HG02642 (cell line): ENCODE results near the gene FBXL7.

Experiments
- ATAC-seq: cut with Tn5 transposase; IDR thresholded peaks from one replicate; pipeline ENCODE4 v1.9.1; 2021; ENCODE audit warnings: mild to moderate bottlenecking; ENCODE audit not compliant: unreplicated experiment, poor library complexity

Gene FBXL7

DNA sequence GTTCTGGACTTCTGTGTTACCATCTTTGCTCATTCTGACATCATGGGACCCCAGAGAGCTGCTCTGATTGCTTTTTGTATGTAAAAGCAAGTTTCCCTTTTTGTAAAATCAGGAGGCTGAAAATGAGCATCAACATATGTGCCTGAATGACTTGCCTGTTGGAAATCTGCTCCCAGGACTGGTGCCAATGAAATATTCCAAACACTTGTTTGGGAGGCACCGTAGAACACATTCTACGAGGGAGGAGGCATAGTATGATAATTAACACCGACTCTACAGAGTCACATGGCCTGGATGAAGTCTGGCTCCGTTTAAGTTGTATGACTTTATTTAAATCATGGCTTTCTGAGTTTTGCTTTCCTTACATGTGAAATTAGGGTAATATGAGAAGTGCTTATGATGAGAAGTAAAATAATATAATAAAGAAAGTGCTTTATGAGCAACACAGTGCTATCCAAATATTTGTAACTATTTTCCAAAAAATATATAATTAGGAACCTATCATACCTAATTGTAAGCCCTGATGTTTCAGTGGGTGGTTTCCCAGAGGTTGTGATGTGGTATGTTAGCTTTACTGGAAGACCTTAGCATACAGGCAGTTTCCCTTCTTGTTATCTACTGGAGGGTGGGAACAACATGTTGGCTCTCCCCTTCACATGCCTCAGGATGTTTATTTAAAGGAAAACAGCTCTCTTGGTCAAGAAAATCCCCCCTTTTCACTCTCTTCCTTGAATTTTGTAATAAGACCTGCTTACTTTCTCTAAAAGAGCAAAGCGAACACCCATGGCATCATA lies 238.1 kb downstream of the FBXL7 start:
- ATAC-seq, result no peak

DNA sequence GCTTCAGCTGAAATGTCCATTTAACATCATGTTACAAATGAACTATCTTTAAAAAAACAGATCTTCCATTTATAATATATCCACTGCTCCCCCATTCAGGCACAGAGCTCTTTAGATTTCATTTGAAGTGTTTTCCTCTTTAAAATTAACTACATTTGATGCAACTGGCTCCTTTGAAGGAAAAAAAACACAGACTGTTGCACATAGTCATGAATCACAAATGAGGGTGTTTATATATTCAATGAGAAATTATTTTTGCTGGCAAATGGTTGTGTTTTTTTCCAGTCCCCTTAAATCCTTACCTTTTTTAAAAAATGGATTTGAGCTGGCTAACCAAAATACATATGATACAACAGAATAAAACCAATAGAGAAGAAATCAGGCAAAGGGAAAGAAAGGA lies 240.4 kb downstream of the FBXL7 start:
- no peak for ATAC-seq

DNA sequence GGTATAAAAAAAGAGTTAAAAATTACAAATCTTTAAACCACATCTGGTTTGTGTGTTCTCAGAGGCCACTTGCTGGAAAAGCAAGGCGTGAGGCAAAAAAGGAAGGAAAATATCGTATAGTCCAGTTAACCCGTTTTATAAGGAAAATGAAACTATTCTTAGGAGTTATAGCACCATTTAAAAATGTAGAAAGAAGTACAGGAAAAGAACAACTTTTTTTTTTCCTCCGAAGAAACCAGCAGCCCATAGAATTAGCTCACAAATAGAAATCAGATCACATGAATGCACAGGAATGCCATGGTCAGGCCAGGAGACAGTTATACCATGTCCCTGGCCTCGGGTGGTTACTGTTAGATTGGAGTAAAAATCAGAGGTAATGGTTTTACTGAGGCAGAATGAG lies 241.6 kb downstream of the FBXL7 start:
- no peak for ATAC-seq

DNA sequence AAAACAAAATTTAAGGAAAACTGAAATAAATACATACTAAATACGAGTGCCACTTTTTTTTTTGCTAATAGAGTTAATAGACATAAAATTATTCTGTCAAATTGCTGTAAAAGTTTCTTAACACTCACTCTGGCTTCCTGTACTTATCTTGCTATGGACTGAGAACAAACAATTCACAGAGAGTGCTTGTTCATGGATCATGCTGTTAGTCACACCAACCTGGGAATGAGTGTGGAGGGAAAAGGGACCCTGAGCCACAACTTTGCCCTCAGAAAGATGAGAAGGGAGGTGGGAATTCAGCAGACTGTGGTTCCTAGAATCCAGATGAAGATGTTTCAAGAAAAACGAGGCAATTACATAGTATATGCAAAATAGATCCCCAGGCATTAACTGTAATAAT lies 246.9 kb downstream of the FBXL7 start:
- ATAC-seq, result no peak

DNA sequence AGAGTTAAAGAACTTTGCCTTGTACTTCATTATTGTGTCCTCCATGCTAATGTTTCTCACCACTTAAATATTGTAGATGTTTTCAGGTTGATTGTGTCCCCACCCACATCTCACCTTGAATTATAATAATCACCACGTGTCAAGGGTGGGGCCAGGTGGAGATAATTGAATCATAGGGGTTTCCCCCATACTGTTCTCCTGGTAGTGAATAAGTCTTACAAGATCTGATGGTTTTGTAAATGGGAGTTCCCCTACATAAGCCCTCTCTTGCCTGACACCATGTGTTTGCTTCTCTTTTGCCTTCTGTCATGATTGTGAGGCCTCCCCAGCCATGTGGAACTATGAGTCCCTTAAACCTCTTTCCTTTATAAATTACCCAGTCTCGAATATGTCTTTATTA lies 248.3 kb downstream of the FBXL7 start:
- no peak for ATAC-seq

DNA sequence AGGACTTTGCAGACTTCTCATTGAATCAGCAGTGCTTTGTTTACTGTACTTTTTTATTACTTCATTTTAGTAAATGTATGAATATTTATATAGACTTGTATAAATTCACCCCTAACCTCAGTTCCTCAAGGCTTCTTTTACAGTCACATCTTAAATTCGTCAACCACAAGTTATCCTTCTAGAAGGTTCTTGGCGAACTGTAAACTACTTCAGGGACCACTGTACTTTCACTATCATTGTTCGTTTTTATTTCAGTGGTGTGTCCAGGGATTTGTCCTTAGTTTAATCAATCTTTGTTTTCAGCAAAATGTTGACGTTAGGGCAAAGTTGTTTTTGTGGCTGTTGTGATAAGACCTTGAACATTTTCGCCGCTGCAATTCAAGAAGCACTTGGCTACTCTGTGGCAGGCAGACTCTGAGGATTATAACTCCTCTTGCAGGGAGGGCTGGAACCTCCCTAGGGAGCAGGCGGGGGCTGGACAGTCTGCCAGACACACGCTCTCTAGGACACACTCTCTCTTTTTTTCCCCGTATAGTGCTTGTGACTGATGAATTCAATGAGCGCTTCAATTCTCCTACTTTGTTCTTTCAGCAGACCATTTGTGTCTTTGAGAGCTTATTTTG lies 252.8 kb downstream of the FBXL7 start:
- ATAC-seq, result no peak

DNA sequence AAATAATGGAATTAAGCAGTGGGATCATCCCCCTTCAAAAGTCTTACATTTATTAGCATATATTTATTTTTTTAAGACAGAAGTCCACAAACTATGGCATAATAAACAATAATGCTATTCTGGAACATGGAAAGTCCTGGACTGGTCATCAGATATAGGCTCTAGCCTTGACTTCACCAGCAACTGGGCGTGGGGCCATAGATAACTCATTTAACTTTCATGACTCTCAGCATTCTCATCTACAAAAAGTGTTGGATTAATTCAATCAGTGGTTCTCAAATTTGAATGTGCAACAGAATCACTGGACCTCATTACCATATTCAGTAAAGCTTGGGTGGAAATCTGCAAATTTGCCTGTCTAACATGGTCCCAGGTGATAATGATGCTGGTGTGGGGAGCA lies 253.8 kb downstream of the FBXL7 start:
- no peak for ATAC-seq

DNA sequence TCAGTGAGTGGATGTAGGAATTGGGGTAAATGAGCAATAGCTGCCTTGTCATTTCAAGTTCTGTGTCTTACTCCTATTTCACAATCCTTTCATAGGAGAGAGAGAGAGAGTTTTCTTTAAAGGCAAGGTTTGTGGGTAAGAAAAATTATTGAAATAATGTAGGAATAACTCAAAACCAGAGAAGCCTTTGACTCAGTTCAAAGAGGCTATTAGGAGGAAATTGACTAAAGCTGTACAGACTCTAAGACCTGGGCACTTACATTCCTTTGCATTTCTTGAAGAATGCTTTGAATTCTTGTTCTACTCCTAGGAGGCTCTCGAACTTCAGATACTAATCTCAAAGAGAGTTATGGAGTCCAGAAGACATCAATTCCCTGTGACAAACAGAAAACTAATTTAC lies 257.1 kb downstream of the FBXL7 start:
- ATAC-seq, result no peak

DNA sequence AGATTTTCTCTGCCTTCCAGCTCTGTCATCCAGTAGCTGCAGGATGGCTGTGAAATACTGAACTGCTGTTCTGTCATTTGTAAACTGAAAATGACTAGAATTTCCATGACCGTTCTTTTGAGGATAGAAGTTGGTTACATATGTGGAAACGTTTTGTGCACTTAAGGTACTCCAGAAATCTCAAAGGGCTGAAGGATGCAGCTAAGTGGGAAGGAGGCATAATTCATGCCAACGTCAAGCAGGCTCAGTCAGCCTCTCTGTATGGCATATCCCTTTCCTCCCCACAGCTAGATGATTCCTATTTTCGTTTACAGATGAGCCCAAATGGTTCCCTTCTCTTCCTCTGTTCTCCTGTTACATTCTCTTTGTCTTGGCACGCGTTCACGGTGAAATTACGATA lies 257.6 kb downstream of the FBXL7 start:
- ATAC-seq, result no peak

DNA sequence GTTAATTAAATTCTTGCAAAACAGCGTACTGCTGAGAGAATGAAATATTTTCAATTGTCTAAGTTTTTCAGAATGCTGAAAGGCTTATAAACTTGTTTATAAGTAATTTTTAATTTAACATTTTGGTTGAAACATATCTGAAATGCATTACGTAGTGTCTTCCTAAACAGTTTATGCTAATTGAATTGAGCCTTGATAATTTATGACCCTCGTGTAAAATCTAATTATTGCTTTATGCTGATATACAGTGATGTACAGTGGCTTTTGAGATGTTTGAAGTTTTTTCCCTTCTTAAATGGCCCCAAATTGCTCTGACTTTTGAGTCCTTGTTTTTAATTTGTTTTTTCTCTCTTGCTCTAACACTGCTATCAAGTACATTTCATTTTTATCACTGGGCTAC lies 262.7 kb downstream of the FBXL7 start:
- no peak for ATAC-seq

DNA sequence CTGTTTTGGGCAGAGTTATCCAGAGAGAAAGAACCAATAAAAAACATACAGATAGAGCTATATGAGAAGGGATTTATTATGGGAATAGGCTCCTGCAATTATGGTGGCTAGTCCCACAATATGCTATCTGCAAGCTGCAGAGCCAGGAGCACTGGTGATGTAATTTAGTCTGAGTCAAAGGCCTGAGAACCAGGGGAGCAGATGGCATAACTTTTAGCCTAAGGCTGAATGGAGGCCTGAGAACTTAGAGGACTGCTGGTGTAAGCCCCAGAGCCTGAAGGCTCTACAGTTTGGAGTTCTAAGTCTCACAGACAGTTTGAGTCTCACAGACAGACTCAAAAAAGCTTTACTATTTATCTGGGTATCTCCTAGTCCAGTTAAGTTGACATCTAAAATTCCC lies 263.8 kb downstream of the FBXL7 start:
- no peak for ATAC-seq

DNA sequence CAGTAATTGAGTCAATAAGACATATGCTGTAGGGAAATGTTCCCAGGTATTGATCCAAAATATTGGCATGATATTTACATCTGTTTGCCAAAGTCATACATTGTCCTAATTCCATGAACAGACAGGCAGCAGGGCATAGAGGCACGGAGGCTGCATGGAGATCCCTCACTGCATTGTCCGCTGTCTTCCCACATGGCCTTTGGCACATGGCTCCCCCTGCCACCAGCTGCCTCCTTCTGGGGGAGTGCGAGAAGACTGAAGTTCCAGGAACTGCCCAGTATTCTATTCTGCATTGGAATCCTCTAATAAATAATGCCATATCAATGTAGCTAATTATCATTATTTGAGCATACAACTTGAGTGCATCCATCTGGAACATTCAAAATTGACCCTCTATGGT lies 269.0 kb downstream of the FBXL7 start:
- ATAC-seq, result no peak

DNA sequence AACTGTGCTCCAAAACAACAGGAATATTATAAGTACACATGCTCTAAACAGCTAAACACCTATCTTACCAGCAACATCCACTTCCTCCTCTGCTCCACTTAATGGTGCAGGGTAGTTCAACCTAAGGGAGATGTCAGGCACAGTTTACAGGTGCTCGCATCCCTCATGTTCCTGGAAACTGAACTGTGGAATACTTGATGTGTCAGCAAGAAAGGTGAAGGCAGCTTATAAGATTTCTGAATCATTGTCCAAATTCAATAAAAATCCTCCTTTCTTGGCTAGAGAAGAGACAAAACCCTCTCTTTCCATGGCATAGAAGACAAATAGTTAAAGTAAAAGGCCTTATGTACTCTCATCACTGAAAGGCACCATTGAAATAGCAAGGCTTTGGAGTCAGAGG lies 272.2 kb downstream of the FBXL7 start:
- no peak for ATAC-seq

DNA sequence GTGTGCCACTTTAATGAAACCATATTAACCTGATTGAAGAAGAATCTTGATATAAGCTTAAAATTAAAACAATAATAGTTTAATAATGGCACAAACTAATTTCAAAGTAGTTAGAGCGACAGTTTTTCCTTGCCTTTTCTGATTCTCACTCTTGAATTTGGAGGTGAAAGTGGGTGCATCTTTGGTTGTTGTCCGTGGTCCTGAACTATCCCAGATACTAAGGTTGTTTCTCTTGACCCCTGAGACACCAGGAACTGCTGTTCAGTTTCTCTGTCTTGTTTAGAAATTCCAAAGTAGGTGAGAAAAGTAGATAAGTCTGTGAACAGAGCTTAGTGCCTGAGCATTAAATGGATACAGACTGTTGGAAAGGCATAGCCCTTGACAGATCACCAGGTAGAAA lies 274.7 kb downstream of the FBXL7 start:
- ATAC-seq, result no peak

DNA sequence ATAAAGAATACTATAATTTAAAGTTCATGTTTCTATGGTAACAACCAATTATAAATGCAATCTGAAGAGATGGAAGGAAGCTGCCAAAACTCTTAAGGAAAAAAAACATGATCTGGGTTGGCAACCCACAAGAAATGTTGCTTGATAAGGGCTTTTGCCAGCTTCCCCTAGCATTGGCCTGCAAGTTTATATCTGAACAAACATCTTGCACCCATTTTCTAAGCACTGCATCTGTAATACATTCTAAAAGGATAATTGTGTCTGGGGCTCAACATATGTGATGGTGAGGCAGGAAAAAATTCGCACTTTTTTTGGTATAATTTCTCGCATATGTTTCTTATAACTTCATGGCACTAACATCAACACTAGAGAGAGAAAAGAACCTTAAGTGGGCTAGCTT lies 276.4 kb downstream of the FBXL7 start:
- no peak for ATAC-seq

DNA sequence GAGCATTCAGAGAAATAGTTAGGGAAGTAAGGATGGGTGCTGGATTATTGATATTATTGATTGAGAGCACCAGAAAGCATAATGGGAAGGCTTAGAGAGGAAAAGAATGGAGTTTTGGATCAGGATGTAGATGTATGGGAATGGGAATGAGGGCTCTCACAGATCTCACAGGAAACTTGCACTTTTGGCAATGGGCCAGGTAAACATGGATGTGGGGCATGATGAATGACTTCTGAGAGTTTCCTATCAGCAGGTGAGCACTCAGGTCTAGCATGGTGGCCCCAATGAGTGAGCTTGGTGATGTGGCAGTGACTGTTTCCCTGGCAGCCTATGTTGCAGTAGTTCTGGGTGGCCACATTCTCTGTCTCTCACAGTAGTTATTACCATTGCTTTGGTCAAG lies 283.8 kb downstream of the FBXL7 start:
- no peak for ATAC-seq

DNA sequence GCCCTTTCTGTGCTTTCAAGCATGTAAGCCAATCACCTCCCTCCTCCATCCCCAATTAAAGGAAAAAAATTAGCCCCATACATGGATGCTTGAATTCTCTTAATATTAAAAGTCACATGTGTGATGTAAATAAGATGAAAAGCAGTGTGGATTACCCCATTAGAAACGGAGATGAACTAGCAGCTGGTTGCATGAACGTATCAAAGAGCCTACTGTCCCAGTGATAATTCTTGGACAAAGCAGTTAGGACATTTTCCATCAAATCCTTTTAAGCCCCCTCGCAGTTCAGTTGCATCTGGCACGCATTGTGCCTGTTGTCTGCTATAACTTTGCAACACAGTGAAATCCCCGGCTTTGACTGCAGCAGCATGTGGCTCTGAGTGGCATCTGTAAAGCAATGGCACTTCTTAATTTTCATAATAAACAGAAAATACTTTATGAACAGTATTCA lies 285.6 kb downstream of the FBXL7 start:
- ATAC-seq, result no peak

DNA sequence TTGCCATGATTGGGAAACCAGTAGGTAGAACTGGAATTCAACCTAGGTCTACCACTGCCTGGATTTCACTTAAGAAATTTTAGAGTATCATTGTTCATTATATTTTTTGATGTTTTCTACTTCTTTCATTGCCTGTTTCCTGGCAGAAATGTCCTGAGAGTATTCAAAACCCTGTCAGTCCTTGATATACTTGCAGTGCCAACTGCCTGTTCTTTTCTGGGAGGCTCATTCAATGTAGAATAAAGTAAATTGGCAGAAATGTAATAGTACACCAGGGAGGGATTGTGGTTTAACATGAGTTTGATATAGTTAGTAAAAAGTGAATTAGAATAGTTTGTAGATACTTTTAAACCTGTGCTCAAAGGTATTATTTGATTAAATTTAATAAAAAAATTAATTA lies 286.3 kb downstream of the FBXL7 start:
- ATAC-seq, result no peak

DNA sequence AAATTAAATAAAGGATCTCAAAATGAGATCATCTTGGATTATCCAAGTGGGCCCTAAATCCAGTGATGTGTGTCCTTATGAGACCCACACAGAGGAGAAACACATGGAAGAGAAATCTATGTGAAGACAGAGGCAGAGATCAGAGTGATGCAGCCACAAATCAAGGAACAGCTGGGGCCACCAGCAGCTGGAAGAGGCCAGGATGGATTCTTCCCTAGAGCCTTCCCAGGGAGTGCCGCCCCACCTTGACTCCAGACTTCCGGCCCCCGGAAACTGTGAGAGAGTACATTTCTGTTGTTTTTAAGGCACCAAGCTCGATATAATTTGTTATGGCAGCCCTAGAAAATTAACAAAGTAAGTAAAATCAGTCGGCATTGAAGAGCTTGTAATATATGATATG lies 286.9 kb downstream of the FBXL7 start:
- no peak for ATAC-seq

DNA sequence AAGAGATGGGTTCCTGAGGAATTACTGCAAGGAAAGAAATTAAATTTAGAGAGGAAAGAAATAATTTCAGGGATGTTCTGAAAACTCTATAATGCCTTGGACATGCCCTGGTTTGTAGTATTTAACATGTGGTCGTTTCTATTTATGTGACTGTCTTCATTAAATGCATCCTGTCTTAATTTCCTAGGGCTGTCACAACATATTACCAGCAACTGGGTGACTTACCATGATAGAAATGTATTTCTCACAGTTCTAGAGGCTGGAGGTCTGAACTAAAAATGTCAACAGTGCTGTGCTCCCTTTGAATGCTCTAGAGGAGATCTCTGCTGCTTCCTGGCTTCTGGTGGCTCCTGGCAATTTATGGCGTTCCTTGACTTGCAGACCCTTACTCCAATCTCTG lies 287.7 kb downstream of the FBXL7 start:
- ATAC-seq, result no peak

DNA sequence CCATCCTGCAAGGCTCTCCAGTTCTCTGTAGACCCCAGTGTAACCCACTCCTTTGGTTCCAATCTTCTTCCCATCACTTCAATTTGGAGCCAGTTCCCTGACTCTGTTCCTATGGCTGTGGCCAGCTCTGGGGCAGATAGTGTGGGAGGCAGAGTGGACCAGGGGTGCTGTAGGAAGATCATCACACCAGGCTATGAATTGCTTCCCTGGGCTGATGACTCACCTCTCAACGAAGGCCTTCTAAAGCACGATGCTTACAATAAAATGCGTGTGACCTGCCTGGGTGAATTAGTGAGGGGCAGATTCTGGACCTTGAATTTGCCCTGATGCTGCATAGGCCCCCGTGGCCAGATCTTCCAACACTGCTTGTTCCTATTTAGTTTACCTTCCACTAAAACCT lies 289.7 kb downstream of the FBXL7 start:
- no peak for ATAC-seq

DNA sequence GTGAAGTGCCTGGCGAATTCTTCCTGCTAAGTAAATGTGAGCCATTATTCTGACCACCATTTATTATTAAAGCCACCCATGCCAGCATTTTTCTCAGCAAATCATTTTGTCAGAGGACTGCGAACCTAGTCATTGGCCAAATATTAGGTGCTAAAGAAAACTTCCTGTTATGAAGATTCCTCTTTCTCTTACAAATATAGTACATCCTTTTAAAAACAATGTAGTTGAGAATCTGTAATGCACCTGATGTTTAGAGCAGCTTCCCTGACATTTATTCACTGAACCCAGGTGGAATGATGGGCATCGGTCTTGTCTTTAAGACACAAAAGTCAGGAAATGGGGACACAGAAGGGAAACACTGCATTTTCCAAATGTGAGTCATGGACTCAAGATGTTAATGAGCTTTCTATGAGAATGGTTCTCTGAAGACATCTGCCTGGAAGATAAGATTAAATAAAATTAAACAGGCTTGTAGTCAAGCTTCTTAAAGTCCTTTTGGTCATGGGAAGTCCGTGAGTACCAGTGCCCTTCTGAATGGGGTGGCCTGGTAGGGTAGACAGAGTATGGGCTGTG lies 290.6 kb downstream of the FBXL7 start:
- no peak for ATAC-seq
